Adrenal gland (tissue), 12 donors: ENCODE data around the gene TACC2. TPM values are rescaled to one million over a fixed set of nuclear protein-coding genes. Genes with fewer than 3 reads are reported as not detected.

ENCODE experiments used
- DNase-seq, 7 donors: peaks; one replicate each; pipeline ENCODE4 v3.0.0-alpha.2; 2019 to 2020
- H3K27ac ChIP-seq, 5 donors: fragments of 200-600 bp; sonication (generic) in 4 of 5; 1 replicate in 3 of 5; 2 replicates in 2 of 5; pipeline versions ENCODE4 v1.5.1 to v1.8.0; 2016 to 2020; ENCODE audit warnings: mild to moderate bottlenecking in 1 of 5
- H3K27me3 ChIP-seq: fragments of 200-600 bp; 2 replicates; pipeline ENCODE4 v1.8.0; 2021
- H3K36me3 ChIP-seq, 2 donors: fragments of 200-600 bp; replicated peaks in 1 of 2; 1 replicate in 1 of 2; 2 replicates in 1 of 2; pipeline versions ENCODE4 v1.5.1 to v1.8.0; 2018 to 2022
- H3K4me1 ChIP-seq, 2 donors: fragments of 200-600 bp; replicated peaks in 1 of 2; 1 replicate in 1 of 2; 2 replicates in 1 of 2; pipeline versions ENCODE4 v1.5.1 to v1.8.0; 2018 to 2021
- H3K4me3 ChIP-seq, 4 donors: fragments of 200-600 bp; sonication (generic) in 3 of 4; one replicate each; pipeline ENCODE4 v1.5.1; 2016 to 2018
- H3K9me3 ChIP-seq, 3 donors: fragments of 200-600 bp; sonication (generic) in 1 of 3; replicated peaks in 1 of 3; 1 replicate in 2 of 3; 2 replicates in 1 of 3; pipeline versions ENCODE4 v1.5.1 to v1.8.0; 2016 to 2021
- CTCF ChIP-seq, 6 experiments: fragments of 450-650 bp in 4 of 6; fragments of 200-600 bp in 2 of 6; sonication (generic) in 1 of 6; IDR thresholded peaks; 1 replicate in 5 of 6; 2 replicates in 1 of 6; pipeline versions ENCODE4 v1.5.1 to v1.8.0; 2016 to 2021; ENCODE audit warnings: antibody characterized with exemption in 6 of 6, mild to moderate bottlenecking in 2 of 6, moderate library complexity in 1 of 6
- POLR2A ChIP-seq, 2 donors: fragments of 450-650 bp; IDR thresholded peaks; one replicate each; pipeline ENCODE4 v1.6.1; 2017; ENCODE audit warnings: antibody characterized with exemption in 2 of 2, mild to moderate bottlenecking in 2 of 2, moderate library complexity in 1 of 2
- WGBS, 4 donors: extraction: QIAGEN DNeasy Blood & Tissue Kit in 2 of 4; methylation state at CpG; one replicate each; pipeline versions ENCODE4 v1.1.5 to v1.1.7; 2013 to 2017; 5-methylcytosine and 5-hydroxymethylcytosine counted together
- intact Hi-C, 2 donors: fragments of 100-400 bp; cut with DNase I; formaldehyde crosslinking; loops; one replicate each; pipeline versions ENCODE4 v1.14.1 to v1.15.0; 2022 to 2023
- polyA plus RNA-seq, 3 donors: library from polyadenylated mRNA; stranded (reverse); fragments of 200-250 nt in 2 of 3; fragments of 350-450 nt in 1 of 3; fragmentation: Illumina TruSeq in 1 of 3; extraction: RNeasy Lipid Tissue Mini Kit (QIAGEN cat#74804) in 1 of 3; gene quantifications; one replicate each; pipeline ENCODE4 v1.2.3, GENCODE V29; 2013 to 2014
- total RNA-seq, 9 donors: library from RNA; depleted of rRNA in 4 of 9; stranded (reverse); fragments of >200 nt in 4 of 9; fragments of 120-200 nt in 1 of 9; fragmentation: NEBNext Ultra II Directional in 1 of 9; extraction: Animal tissue kit (Norgen Biotek cat#: 25700) in 1 of 9; gene quantifications; one replicate each; pipeline versions ENCODE4 v1.1.0 to v1.2.4, GENCODE V29; 2013 to 2023
- donor health status: healthy with polysubstance abuse.
- donor health status: Bipolar disorder and iron deficiency.
- donor health status: DM: yes; HTN: yes; CAD: no.
- donor health status: DM: no; HTN: no; CAD: no.
- donor health status: DM: no; HTN: no; CAD: no.
- donor health status: DM: yes; HTN: yes; CAD: no.

The TACC2 gene
- total and polyA plus RNA-seq, 12 donors, result 11.3 to 45.7 (median 26.3) TPM

GRCh38 chr10:122185643-122186042 is 196.7 kb downstream of the TACC2 start:
- Histone ChIP-seq H3K27me3 (no peaks in the 10 kb centered on the region), H3K4me1 (peaks cover 0 to 8% of the 10 kb centered on the region in 2 donors), H3K27ac (no peak overlapping the region), H3K36me3 (no peaks in the 10 kb centered on the region), H3K9me3 (no peaks in the 10 kb centered on the region), H3K4me3 (no peak overlapping the region)
- TF ChIP-seq CTCF (IDR thresholded peaks at IDR 0.05), result no peak
- no peak for TF ChIP-seq POLR2A (IDR thresholded peaks at IDR 0.05)
- WGBS, 4 donors, result 93 to 100% (median 98%) methylated on average over 4 of the region's 4 CpGs
- intact Hi-C loops, result no loop called here
- DNase-seq, result no peak

- Histone ChIP-seq H3K4me1 (peaks cover 0 to 8% of the 10 kb centered on the region in 2 donors), H3K27ac (peak overlapping the region in 1 of 5 donors; percentile 8), H3K4me3 (no peak overlapping the region), H3K36me3 (no peaks in the 10 kb centered on the region), H3K9me3 (no peaks in the 10 kb centered on the region), H3K27me3 (no peaks in the 10 kb centered on the region)
- 78 to 81% (median 80%) methylated on average over 19 of the region's 19 CpGs for WGBS, 4 donors
- TF ChIP-seq CTCF (IDR thresholded peaks at IDR 0.05), result no peak
- no peak for TF ChIP-seq POLR2A (IDR thresholded peaks at IDR 0.05)
- intact Hi-C loops, result no loop called here
- peak in 1 of 7 donors; percentile 25 for DNase-seq
Measured at GRCh38 chr10:122186816-122187810, 198.2 kb downstream of the TACC2 start.

- TF ChIP-seq CTCF (IDR thresholded peaks at IDR 0.05) (no peak), POLR2A (IDR thresholded peaks at IDR 0.05) (no peak)
- intact Hi-C loops, result no loop called here
- no peaks in the 10 kb centered on the region for H3K4me1 ChIP-seq
Measured at GRCh38 chr10:122188706-122189105, 199.7 kb downstream of the TACC2 start.

DNA sequence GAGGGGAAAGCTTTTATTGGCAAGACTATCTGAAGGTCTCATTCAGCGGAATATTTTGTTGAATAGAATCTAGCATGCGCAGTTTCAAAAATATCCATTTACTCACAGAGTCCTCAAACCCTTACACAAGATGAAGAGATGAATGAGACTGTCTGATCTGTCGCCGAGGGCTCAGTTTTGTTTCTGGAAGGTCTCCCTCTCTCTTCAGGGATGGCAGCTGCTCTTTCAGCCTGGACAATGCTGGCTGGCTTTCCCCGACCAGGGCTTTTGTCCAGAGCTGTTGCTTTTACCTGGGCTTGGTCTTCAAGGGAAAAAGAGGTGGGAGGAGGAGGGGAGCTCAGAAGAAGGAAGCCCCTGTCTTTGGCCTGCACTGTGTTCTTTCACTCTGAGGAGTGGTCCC is 200.2 kb downstream of the TACC2 start:
- TF ChIP-seq POLR2A (IDR thresholded peaks at IDR 0.05), result no peak
- no peak for TF ChIP-seq CTCF (IDR thresholded peaks at IDR 0.05)
- WGBS, 4 donors, result 91 to 94% (median 93%) methylated on average over 5 of the region's 5 CpGs
- H3K27ac ChIP-seq, result peak overlapping the region in 1 of 5 donors; percentile 52
- H3K9me3 ChIP-seq, result no peaks in the 10 kb centered on the region
- no peaks in the 10 kb centered on the region for H3K27me3 ChIP-seq
- no peaks in the 10 kb centered on the region for H3K36me3 ChIP-seq
- no peaks in the 10 kb centered on the region for H3K4me1 ChIP-seq
- no peak for DNase-seq
- intact Hi-C loops, result no loop called here
- no peak overlapping the region for H3K4me3 ChIP-seq

More at GRCh38 chr10:122188706-122189105, 199.7 kb downstream of the TACC2 start:
- Histone ChIP-seq H3K9me3 (no peaks in the 10 kb centered on the region), H3K36me3 (no peaks in the 10 kb centered on the region), H3K27me3 (no peaks in the 10 kb centered on the region), H3K27ac (no peak overlapping the region), H3K4me3 (no peak overlapping the region)
- 91 to 94% (median 93%) methylated on average over 10 to 11 of the region's 11 CpGs for WGBS, 4 donors
- no peak for DNase-seq
